Measurements from ENCODE around the gene RCAN3. TPM values are rescaled to one million over a fixed set of nuclear protein-coding genes. Genes with fewer than 3 reads are reported as not detected.

RCAN3 gene
- total RNA-seq, 4 donors from 2014 or later = 5.3 to 14.0 (median 9.3) TPM

GRCh38 chr1:24551290-24551959 is 48.8 kb downstream of the RCAN3 start:
- intact Hi-C loops (cut with DNase I) = no loop called here
- Histone ChIP-seq H3K36me3 (no peaks in the 10 kb centered on the region), H3K9me3 (no peaks in the 10 kb centered on the region), H3K27ac (replicated peaks in 1 of 4) (no peak overlapping the region), H3K4me1 (peaks cover 3 to 14% (median 9%) of the 10 kb centered on the region in 4 donors), H3K4me3 (no peak overlapping the region), H3K27me3 (peaks cover 0 to 48% (median 13%) of the 10 kb centered on the region in 4 donors)
- no peak for TF ChIP-seq CTCF (IDR thresholded peaks at IDR 0.05)
- TF ChIP-seq POLR2A (IDR thresholded peaks at IDR 0.05; ENCODE audit: low read depth) = no peak
- TF ChIP-seq POLR2AphosphoS5 (IDR thresholded peaks at IDR 0.05) = no peak
- TF ChIP-seq EP300 (IDR thresholded peaks at IDR 0.05) = no peak
- WGBS = 78% methylated on average over 13 of the region's 13 CpGs
- DNase-seq (ENCODE audit: extremely low spot score) = no peak

GRCh38 chr1:24551960-24552571 is 49.4 kb downstream of the RCAN3 start:
- DNase-seq (ENCODE audit: extremely low spot score) = no peak
- peaks cover 0 to 54% (median 17%) of the 10 kb centered on the region in 4 donors for H3K27me3 ChIP-seq
- H3K4me1 ChIP-seq = peaks cover 3 to 14% (median 9%) of the 10 kb centered on the region in 4 donors
- intact Hi-C loops (cut with DNase I) = no loop called here
- H3K36me3 ChIP-seq = no peaks in the 10 kb centered on the region
- TF ChIP-seq POLR2AphosphoS5 (IDR thresholded peaks at IDR 0.05) = no peak
- no peak for TF ChIP-seq POLR2A (IDR thresholded peaks at IDR 0.05; ENCODE audit: low read depth)
- TF ChIP-seq CTCF (IDR thresholded peaks at IDR 0.05) = no peak
- TF ChIP-seq EP300 (IDR thresholded peaks at IDR 0.05) = no peak
- H3K9me3 ChIP-seq = no peaks in the 10 kb centered on the region
- WGBS = 66% methylated on average over 10 of the region's 10 CpGs
- no peak overlapping the region for H3K27ac ChIP-seq (replicated peaks in 1 of 4)
- no peak overlapping the region for H3K4me3 ChIP-seq

GRCh38 chr1:24553931-24554330 is 51.3 kb downstream of the RCAN3 start:
- Histone ChIP-seq H3K27ac (replicated peaks in 1 of 4) (no peak overlapping the region), H3K4me3 (no peak overlapping the region), H3K36me3 (no peaks in the 10 kb centered on the region), H3K4me1 (peaks cover 3 to 16% (median 12%) of the 10 kb centered on the region in 4 donors), H3K27me3 (peaks cover 0 to 66% (median 20%) of the 10 kb centered on the region in 4 donors), H3K9me3 (no peaks in the 10 kb centered on the region)
- 93% methylated on average over 3 of the region's 3 CpGs for WGBS
- intact Hi-C loops (cut with DNase I) = no loop called here
- no peak for TF ChIP-seq EP300 (IDR thresholded peaks at IDR 0.05)
- no peak for TF ChIP-seq POLR2AphosphoS5 (IDR thresholded peaks at IDR 0.05)
- no peak for TF ChIP-seq CTCF (IDR thresholded peaks at IDR 0.05)
- no peak for DNase-seq (ENCODE audit: extremely low spot score)

- DNase-seq (ENCODE audit: extremely low spot score) = no peak
- TF ChIP-seq POLR2AphosphoS5 (IDR thresholded peaks at IDR 0.05) = no peak
- no peak for TF ChIP-seq POLR2A (IDR thresholded peaks at IDR 0.05; ENCODE audit: low read depth)
- no peak for TF ChIP-seq CTCF (IDR thresholded peaks at IDR 0.05)
- TF ChIP-seq EP300 (IDR thresholded peaks at IDR 0.05) = no peak
- intact Hi-C loops (cut with DNase I) = no loop called here
- 95% methylated on average over 4 of the region's 4 CpGs for WGBS
- Histone ChIP-seq H3K27ac (replicated peaks in 1 of 4) (no peak overlapping the region), H3K36me3 (no peaks in the 10 kb centered on the region), H3K4me3 (no peak overlapping the region), H3K4me1 (peaks cover 3 to 22% (median 18%) of the 10 kb centered on the region in 4 donors), H3K9me3 (no peaks in the 10 kb centered on the region), H3K27me3 (peaks cover 0 to 68% (median 22%) of the 10 kb centered on the region in 4 donors)
Observed at GRCh38 chr1:24554714-24555113, 52.1 kb downstream of the RCAN3 start.

Data from esophagus muscularis mucosa (tissue), 4 donors.